Neutrophil (primary cell): ENCODE data around the gene GNG12.
"Not testable (repeated sequence)": the region's sequence is repeated elsewhere in the genome, so short reads cannot be mapped to it uniquely, and the experiment has no call there.

Experiments used
- H3K27ac ChIP-seq: fragments of 200-600 bp; sonication (generic); 2 replicates; pipeline ENCODE4 v1.5.1; 2016; ENCODE audit warnings: mild to moderate bottlenecking, moderate library complexity
- H3K27me3 ChIP-seq: fragments of 200-600 bp; sonication (generic); 2 replicates; pipeline ENCODE4 v1.6.0; 2016; ENCODE audit warnings: mild to moderate bottlenecking
- H3K36me3 ChIP-seq: fragments of 200-600 bp; sonication (generic); 2 replicates; pipeline ENCODE4 v1.5.1; 2017
- H3K4me1 ChIP-seq, 2 experiments: fragments of 200-600 bp in 1 of 2; sonication (generic) in 1 of 2; 1 replicate in 1 of 2; 2 replicates in 1 of 2; pipeline versions ENCODE4 v1.5.1 to v1.6.1; 2013 to 2016; ENCODE audit warnings: low read depth in 1 of 2, low read length in 1 of 2, mild to moderate bottlenecking in 1 of 2, moderate library complexity in 1 of 2; ENCODE audit not compliant: control insufficient read depth in 1 of 2, insufficient read depth in 1 of 2
- H3K4me3 ChIP-seq, 2 experiments: fragments of 200-600 bp in 1 of 2; sonication (generic) in 1 of 2; 1 replicate in 1 of 2; 2 replicates in 1 of 2; pipeline ENCODE4 v1.5.1; 2013 to 2016; ENCODE audit warnings: low read depth in 1 of 2, low read length in 1 of 2, mild to moderate bottlenecking in 1 of 2, moderate library complexity in 1 of 2
- H3K9me3 ChIP-seq: fragments of 200-600 bp; sonication (generic); 2 replicates; pipeline ENCODE4 v1.5.1; 2016
- TF ChIP-seq, protein P1 (sequence below): fragments of 200-600 bp; sonication (generic); IDR thresholded peaks from 2 replicates; pipeline ENCODE4 v1.5.1; 2016; ENCODE audit warnings: antibody characterized with exemption

Gene GNG12

DNA sequence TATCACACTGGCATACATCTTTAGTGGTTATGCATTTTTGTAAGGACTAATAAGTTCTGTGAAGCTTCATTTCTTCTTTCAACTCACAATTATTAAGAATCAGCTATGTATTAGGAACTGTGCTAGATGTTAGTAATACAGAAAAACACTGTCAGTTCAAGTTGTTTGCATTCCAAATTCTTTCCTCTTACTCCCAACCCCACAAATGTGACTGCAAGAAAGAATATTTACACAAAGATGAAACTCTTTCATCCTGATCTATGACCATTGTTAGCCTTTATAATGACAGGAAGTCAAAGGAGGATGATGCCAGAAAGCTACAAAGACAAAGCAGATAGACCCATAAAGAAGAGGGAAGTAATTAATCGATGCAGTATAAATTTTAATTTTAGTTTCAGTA lies 169.2 kb downstream of the GNG12 start:
- no peaks in the 10 kb centered on the region for H3K27me3 ChIP-seq
- no peaks in the 10 kb centered on the region for H3K9me3 ChIP-seq
- H3K27ac ChIP-seq: no peak overlapping the region
- no peaks in the 10 kb centered on the region for H3K4me1 ChIP-seq
- TF ChIP-seq, protein P1, sequence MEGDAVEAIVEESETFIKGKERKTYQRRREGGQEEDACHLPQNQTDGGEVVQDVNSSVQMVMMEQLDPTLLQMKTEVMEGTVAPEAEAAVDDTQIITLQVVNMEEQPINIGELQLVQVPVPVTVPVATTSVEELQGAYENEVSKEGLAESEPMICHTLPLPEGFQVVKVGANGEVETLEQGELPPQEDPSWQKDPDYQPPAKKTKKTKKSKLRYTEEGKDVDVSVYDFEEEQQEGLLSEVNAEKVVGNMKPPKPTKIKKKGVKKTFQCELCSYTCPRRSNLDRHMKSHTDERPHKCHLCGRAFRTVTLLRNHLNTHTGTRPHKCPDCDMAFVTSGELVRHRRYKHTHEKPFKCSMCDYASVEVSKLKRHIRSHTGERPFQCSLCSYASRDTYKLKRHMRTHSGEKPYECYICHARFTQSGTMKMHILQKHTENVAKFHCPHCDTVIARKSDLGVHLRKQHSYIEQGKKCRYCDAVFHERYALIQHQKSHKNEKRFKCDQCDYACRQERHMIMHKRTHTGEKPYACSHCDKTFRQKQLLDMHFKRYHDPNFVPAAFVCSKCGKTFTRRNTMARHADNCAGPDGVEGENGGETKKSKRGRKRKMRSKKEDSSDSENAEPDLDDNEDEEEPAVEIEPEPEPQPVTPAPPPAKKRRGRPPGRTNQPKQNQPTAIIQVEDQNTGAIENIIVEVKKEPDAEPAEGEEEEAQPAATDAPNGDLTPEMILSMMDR: no peak
- H3K36me3 ChIP-seq: no peaks in the 10 kb centered on the region
- H3K4me3 ChIP-seq: no peak overlapping the region

DNA sequence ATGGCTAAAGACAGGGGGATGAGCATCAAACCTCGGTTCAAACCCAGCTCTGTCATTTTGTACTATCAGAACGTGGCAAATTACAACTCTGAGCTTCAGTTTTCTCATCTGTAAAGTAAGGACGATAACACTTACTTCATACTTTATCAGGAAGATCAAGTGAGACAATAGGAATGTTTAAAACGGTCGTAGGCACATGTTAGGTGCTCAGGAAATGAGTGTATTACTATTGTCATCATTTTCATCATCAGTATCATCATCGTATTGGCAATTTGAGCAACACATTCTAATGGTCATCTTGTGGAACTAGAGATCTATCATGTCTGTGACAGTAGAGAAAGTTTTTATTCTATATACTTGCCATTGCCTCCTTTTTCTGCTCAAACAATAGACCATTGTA lies 170.4 kb downstream of the GNG12 start:
- H3K36me3 ChIP-seq: no peaks in the 10 kb centered on the region
- H3K4me3 ChIP-seq: no peak overlapping the region
- H3K27ac ChIP-seq: no peak overlapping the region
- no peaks in the 10 kb centered on the region for H3K27me3 ChIP-seq
- no peaks in the 10 kb centered on the region for H3K9me3 ChIP-seq
- TF ChIP-seq, protein P1: no peak
- no peaks in the 10 kb centered on the region for H3K4me1 ChIP-seq

DNA sequence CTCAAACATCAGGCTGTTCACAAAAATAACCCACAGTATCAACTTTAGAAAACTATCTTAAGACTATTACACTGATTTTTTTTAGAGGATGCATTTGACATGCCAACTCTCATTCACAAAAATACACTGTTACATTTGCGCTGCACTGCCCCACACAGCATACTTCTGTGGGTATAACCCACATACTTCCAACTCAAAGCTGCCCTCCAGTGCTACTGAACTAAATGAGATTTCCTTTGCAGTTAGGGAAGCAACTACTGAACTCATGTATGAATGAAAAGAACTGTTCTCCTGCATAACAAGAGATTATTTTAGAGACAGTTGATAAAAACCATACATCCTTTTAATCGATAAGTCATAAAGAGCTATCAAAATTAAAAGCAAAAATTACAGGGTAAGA lies 174.0 kb downstream of the GNG12 start:
- no peak overlapping the region for H3K4me3 ChIP-seq
- H3K27me3 ChIP-seq: no peaks in the 10 kb centered on the region
- H3K9me3 ChIP-seq: no peaks in the 10 kb centered on the region
- no peaks in the 10 kb centered on the region for H3K4me1 ChIP-seq
- H3K36me3 ChIP-seq: no peaks in the 10 kb centered on the region
- no peak overlapping the region for H3K27ac ChIP-seq
- TF ChIP-seq, protein P1: no peak

DNA sequence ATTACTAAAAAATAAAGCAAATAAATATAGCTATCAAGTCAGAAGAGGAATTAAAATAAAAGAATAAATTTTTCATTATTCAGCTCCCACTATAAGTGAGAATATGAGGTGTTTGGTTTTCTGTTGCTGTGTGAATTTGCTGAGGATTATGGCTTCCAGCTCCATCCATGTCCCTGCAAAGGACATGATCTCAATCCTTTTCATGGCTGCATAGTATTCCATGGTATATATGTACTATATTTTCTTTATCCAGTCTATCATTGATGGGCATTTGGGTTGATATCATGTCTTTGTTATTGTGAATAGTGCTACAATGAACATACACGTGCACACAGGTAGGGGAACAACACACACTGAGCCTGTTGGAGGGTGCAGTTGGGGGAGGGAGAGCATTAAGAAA lies 176.1 kb downstream of the GNG12 start:
- not testable (repeated sequence) for H3K4me1 ChIP-seq, H3K4me3 ChIP-seq, H3K9me3 ChIP-seq

DNA sequence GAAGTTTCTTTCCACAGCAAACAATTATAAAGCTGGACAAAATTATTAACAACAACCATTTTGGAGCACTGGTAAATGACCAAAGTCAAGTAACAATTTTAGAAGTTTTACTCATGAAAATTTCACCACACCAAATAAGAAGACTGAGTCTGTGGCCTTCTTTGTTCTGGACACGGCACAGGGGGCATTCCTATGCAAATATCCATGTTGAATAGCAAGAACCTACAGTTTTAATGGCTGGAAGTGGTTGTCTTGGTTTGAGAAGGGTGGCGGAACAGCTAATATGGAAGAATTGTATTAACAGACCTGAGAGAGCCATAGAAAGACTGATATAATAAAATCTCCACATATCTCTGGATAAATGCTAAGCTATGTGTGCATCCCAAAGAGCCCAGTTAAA lies 177.7 kb downstream of the GNG12 start:
- Histone ChIP-seq H3K27me3 (no peaks in the 10 kb centered on the region), H3K36me3 (no peaks in the 10 kb centered on the region), H3K27ac (no peak overlapping the region), H3K4me1 (no peaks in the 10 kb centered on the region), H3K9me3 (no peaks in the 10 kb centered on the region), H3K4me3 (no peak overlapping the region)
- TF ChIP-seq, protein P1: no peak

More for the DNA sequence above, 176.1 kb downstream of the GNG12 start:
- not testable (repeated sequence) for H3K27me3 ChIP-seq, H3K27ac ChIP-seq, H3K36me3 ChIP-seq

DNA sequence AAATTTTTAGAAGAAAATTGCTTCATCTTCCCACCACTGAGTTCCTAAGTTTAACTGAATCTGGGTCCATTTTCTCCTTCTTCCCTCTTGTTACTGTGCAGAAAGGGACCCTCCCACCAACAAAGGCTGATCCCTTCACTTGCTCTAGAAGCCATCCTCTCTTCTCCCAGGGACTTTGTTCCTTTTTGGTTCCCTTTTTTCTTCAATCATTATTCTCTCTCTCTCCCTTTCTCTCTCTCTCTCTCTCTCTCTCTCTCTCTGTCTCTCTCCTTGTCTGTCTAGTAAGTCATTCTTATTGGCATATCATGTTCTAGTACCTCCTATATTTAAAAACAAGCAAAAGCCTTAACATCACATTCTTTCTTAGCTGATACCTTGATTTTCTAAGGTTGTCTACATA lies 180.0 kb downstream of the GNG12 start:
- Histone ChIP-seq H3K36me3 (no peaks in the 10 kb centered on the region), H3K4me3 (no peak overlapping the region), H3K4me1 (peaks cover 0 to 5% of the 10 kb centered on the region in 2 experiments), H3K27ac (no peak overlapping the region), H3K9me3 (no peaks in the 10 kb centered on the region), H3K27me3 (no peaks in the 10 kb centered on the region)
- TF ChIP-seq, protein P1: no peak
